Keratinocyte (primary cell): ENCODE data around the gene SEC16A. TPM values are rescaled to one million over a fixed set of nuclear protein-coding genes. Genes with fewer than 3 reads are reported as not detected.

Experiments
- DNase-seq: peaks from one replicate; pipeline ENCODE4 v3.0.0-alpha.2; 2011; ENCODE audit warnings: low read depth, missing footprints, low spot score
- FAIRE-seq: peaks from 2 replicates; lab custom pipeline; 2011; peaks lifted over from hg19 to GRCh38; lab: Jason Lieb, UNC
- H2AFZ ChIP-seq: 2 replicates; pipeline ENCODE4 v1.6.0; 2012; ENCODE audit warnings: low read length, control low read depth, inconsistent platforms; ENCODE audit not compliant: control insufficient read depth
- H3K27ac ChIP-seq: 2 replicates; pipeline ENCODE4 v1.5.1; 2011; ENCODE audit warnings: low read length; ENCODE audit not compliant: control insufficient read depth, insufficient read depth
- H3K27me3 ChIP-seq: 3 replicates; pipeline ENCODE4 v1.6.0; 2011; ENCODE audit warnings: low read length; ENCODE audit not compliant: control insufficient read depth, insufficient read depth; ENCODE audit errors: extremely low read depth
- H3K36me3 ChIP-seq, 2 experiments: 2 replicates in 1 of 2; 3 replicates in 1 of 2; pipeline ENCODE4 v1.5.1; 2011; ENCODE audit warnings: low read length in 2 of 2, mild to moderate bottlenecking in 1 of 2; ENCODE audit not compliant: control insufficient read depth in 2 of 2, insufficient read depth in 2 of 2; ENCODE audit errors: extremely low read depth in 1 of 2
- H3K4me1 ChIP-seq: 3 replicates; pipeline ENCODE4 v1.5.1; 2011; ENCODE audit warnings: low read length; ENCODE audit not compliant: control insufficient read depth, insufficient read depth; ENCODE audit errors: extremely low read depth
- H3K4me2 ChIP-seq: 3 replicates; pipeline ENCODE4 v1.6.0; 2011; ENCODE audit warnings: low read depth, low read length; ENCODE audit not compliant: control insufficient read depth, insufficient read depth; ENCODE audit errors: extremely low read depth
- H3K4me3 ChIP-seq, 3 experiments: fragments of 200-600 bp in 1 of 3; sonication (generic) in 1 of 3; 2 replicates in 2 of 3; 3 replicates in 1 of 3; pipeline ENCODE4 v1.5.1; 2011 to 2016; ENCODE audit warnings: low read length in 3 of 3, mild to moderate bottlenecking in 3 of 3, control low read depth in 2 of 3, inconsistent platforms in 1 of 3, low read depth in 1 of 3, mixed read lengths in 1 of 3, mixed run types in 1 of 3, moderate library complexity in 1 of 3; ENCODE audit not compliant: control insufficient read depth in 2 of 3, insufficient read depth in 2 of 3; ENCODE audit errors: extremely low read depth in 1 of 3
- H3K79me2 ChIP-seq: 2 replicates; pipeline ENCODE4 v1.6.0; 2012; ENCODE audit warnings: low read length; ENCODE audit not compliant: control insufficient read depth, insufficient read depth
- H3K9ac ChIP-seq: 3 replicates; pipeline ENCODE4 v1.6.0; 2011; ENCODE audit warnings: low read length; ENCODE audit not compliant: control insufficient read depth, insufficient read depth; ENCODE audit errors: extremely low read depth
- H3K9me1 ChIP-seq: 3 replicates; pipeline ENCODE4 v1.6.0; 2011; ENCODE audit warnings: low read length; ENCODE audit not compliant: control insufficient read depth, insufficient read depth; ENCODE audit errors: extremely low read depth
- H3K9me3 ChIP-seq: 2 replicates; pipeline ENCODE4 v1.5.1; 2012; ENCODE audit warnings: low read depth, low read length; ENCODE audit not compliant: control insufficient read depth
- H4K20me1 ChIP-seq: 3 replicates; pipeline ENCODE4 v1.6.0; 2011; ENCODE audit warnings: low read length; ENCODE audit not compliant: control insufficient read depth, insufficient read depth; ENCODE audit errors: extremely low read depth
- EZH2 ChIP-seq: IDR thresholded peaks from one replicate; pipeline ENCODE4 v1.6.1; 2012; ENCODE audit warnings: inconsistent platforms, mild to moderate bottlenecking, low read length, moderate library complexity
- dilution Hi-C: fragments of 300-500 bp; cut with MboI; formaldehyde crosslinking; loops from one replicate; pipeline ENCODE4 v1.7.0; 2020; ENCODE audit warnings: low sequenced_read_pairs; ENCODE audit not compliant: extremely low pct_ligation_motif_present
- polyA plus RNA-seq, 5 experiments: library from polyadenylated mRNA; depleted of rRNA in 3 of 5; stranded (reverse) in 3 of 5; stranded (forward) in 1 of 5; unstranded in 1 of 5; fragments of >200 nt; gene quantifications; 1 replicate in 1 of 5; 2 replicates in 3 of 5; 3 replicates in 1 of 5; pipeline versions ENCODE4 v1.2.1 to v1.2.3, GENCODE V29; 2011 to 2012; ENCODE audit warnings: missing spikeins in 2 of 5, low read depth in 1 of 5, low replicate concordance in 1 of 5
- TF ChIP-seq, protein P1 (sequence below), 3 experiments: IDR thresholded peaks in 1 of 3; conservative IDR thresholded peaks in 1 of 3; optimal IDR thresholded peaks in 1 of 3; 2 replicates in 2 of 3; 3 replicates in 1 of 3; pipeline versions ENCODE3 to v1.5.1; 2011; ENCODE audit warnings: low read length in 3 of 3, mild to moderate bottlenecking in 3 of 3, moderate library complexity in 2 of 3, control low read depth in 1 of 3, inconsistent platforms in 1 of 3; ENCODE audit not compliant: insufficient read depth in 2 of 3; ENCODE audit errors: extremely low read depth in 1 of 3

The SEC16A gene
- polyA plus RNA-seq, 1 donor (not counting 4 experiments of a cell fraction or from before 2014, with no cell fraction given), result 15.8 TPM

DNA sequence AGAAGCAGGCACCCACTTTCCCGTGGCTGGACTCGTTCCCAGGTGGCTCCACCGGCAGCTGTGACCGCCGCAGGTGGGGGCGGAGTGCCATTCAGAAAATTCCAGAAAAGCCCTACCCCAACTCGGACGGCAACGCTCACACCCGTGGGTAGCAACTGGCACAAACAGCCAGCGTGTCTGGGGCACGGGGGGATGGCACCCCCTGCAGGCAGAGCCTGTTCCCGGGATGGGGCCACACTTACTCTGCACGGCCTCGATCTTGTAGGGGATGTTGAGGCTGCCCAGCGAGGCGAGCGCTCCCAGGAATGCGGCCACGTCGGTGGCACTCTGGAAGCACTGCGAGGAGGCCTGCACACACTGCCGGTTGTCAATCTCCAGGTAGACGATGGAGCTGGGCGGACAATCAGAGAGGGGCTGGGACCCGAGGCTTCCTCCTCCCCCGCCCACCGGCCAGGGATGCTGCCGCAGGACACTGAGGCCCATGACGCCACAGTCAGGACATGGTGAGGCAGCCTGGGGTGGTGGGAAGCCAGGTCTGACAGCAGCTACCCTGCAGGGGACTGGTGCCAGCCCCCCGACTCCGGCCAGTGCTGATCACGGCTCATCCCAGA, 20.2 kb upstream of the SEC16A start:
- dilution Hi-C loops, result no loop called here
- Histone ChIP-seq H3K79me2 (peaks cover 3% of the 10 kb centered on the region), H3K9ac (no peak overlapping the region), H3K9me3 (no peaks in the 10 kb centered on the region), H4K20me1 (peaks cover 2% of the 10 kb centered on the region), H3K4me3 (no peak overlapping the region), H3K9me1 (no peaks in the 10 kb centered on the region), H3K27me3 (no peaks in the 10 kb centered on the region), H3K36me3 (peaks cover 44 to 56% of the 10 kb centered on the region in 2 experiments), H3K4me1 (no peaks in the 10 kb centered on the region), H3K27ac (no peak overlapping the region), H3K4me2 (no peak overlapping the region), H2AFZ (no peak overlapping the region)
- no peak for TF ChIP-seq EZH2
- TF ChIP-seq, protein P1, sequence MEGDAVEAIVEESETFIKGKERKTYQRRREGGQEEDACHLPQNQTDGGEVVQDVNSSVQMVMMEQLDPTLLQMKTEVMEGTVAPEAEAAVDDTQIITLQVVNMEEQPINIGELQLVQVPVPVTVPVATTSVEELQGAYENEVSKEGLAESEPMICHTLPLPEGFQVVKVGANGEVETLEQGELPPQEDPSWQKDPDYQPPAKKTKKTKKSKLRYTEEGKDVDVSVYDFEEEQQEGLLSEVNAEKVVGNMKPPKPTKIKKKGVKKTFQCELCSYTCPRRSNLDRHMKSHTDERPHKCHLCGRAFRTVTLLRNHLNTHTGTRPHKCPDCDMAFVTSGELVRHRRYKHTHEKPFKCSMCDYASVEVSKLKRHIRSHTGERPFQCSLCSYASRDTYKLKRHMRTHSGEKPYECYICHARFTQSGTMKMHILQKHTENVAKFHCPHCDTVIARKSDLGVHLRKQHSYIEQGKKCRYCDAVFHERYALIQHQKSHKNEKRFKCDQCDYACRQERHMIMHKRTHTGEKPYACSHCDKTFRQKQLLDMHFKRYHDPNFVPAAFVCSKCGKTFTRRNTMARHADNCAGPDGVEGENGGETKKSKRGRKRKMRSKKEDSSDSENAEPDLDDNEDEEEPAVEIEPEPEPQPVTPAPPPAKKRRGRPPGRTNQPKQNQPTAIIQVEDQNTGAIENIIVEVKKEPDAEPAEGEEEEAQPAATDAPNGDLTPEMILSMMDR (optimal IDR thresholded peaks at IDR 0.05 in 1 of 3, IDR thresholded peaks at IDR 0.05 in 1 of 3, conservative IDR thresholded peaks at IDR 0.05 in 1 of 3; ENCODE audit: extremely low read depth in 1 of 3, insufficient read depth in 2 of 3, low read length in 3 of 3), result peak in 1 of 3 experiments; percentile 19
- no peak for DNase-seq
- no peak for FAIRE-seq

- H3K9me3 ChIP-seq, result no peaks in the 10 kb centered on the region
- no peak for DNase-seq
- H3K27ac ChIP-seq, result no peak overlapping the region
- H3K4me1 ChIP-seq, result no peaks in the 10 kb centered on the region
- no peak for FAIRE-seq
- dilution Hi-C loops, result no loop called here
- H3K4me3 ChIP-seq, result no peak overlapping the region
- no peak overlapping the region for H3K9ac ChIP-seq
- H3K79me2 ChIP-seq, result peaks cover 3% of the 10 kb centered on the region
- peaks cover 2% of the 10 kb centered on the region for H4K20me1 ChIP-seq
- H3K4me2 ChIP-seq, result no peak overlapping the region
- peaks cover 40 to 53% of the 10 kb centered on the region in 2 experiments for H3K36me3 ChIP-seq
- H3K9me1 ChIP-seq, result no peaks in the 10 kb centered on the region
- no peak overlapping the region for H2AFZ ChIP-seq
- no peaks in the 10 kb centered on the region for H3K27me3 ChIP-seq
- TF ChIP-seq, protein P1 (optimal IDR thresholded peaks at IDR 0.05 in 1 of 3, IDR thresholded peaks at IDR 0.05 in 1 of 3, conservative IDR thresholded peaks at IDR 0.05 in 1 of 3; ENCODE audit: extremely low read depth in 1 of 3, insufficient read depth in 2 of 3, low read length in 3 of 3), result no peak
- no peak for TF ChIP-seq EZH2
These were observed 19.4 kb upstream of the SEC16A start for GRCh38 chr9:136502196-136502595.
